C4-2B (cell line): ENCODE measurements around the gene SYCN.

Source experiments
- ZFX ChIP-seq: fragments of 450-650 bp; IDR thresholded peaks from 2 replicates; pipeline ENCODE4 v1.6.1; 2017
- TF ChIP-seq, protein P1 (sequence below): fragments of 450-650 bp; conservative IDR thresholded peaks from 2 replicates; pipeline ENCODE4 v1.5.1; 2017; ENCODE audit warnings: mild to moderate bottlenecking

DNA sequence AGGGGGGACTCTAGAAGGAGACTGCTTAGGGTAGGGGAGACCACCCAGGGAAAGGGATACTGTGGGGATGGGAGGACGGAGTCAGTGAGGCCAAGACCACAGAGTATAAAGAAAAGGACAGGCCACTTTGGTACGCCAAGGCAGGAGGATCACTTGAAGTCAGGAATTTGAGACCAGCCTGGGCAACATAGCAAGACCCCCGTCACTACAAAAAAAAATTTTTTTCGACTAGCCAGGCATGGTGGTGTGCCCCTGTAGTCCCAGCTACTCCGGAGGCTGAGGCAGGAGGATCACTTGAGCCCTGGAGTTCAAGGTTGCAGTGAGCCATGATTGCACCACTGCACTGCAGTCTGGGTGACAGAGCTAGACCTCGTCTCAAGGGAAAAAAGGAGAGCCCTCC, 34.1 kb upstream of the SYCN start:
- TF ChIP-seq, protein P1, sequence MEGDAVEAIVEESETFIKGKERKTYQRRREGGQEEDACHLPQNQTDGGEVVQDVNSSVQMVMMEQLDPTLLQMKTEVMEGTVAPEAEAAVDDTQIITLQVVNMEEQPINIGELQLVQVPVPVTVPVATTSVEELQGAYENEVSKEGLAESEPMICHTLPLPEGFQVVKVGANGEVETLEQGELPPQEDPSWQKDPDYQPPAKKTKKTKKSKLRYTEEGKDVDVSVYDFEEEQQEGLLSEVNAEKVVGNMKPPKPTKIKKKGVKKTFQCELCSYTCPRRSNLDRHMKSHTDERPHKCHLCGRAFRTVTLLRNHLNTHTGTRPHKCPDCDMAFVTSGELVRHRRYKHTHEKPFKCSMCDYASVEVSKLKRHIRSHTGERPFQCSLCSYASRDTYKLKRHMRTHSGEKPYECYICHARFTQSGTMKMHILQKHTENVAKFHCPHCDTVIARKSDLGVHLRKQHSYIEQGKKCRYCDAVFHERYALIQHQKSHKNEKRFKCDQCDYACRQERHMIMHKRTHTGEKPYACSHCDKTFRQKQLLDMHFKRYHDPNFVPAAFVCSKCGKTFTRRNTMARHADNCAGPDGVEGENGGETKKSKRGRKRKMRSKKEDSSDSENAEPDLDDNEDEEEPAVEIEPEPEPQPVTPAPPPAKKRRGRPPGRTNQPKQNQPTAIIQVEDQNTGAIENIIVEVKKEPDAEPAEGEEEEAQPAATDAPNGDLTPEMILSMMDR: no peak
- TF ChIP-seq ZFX: no peak
